HG02884 (cell line): ENCODE measurements around the gene LNPEP.

Experiments
- ATAC-seq: cut with Tn5 transposase; IDR thresholded peaks from one replicate; pipeline ENCODE4 v1.9.1; 2021; ENCODE audit warnings: mild to moderate bottlenecking, moderate library complexity; ENCODE audit not compliant: unreplicated experiment

Gene LNPEP

DNA sequence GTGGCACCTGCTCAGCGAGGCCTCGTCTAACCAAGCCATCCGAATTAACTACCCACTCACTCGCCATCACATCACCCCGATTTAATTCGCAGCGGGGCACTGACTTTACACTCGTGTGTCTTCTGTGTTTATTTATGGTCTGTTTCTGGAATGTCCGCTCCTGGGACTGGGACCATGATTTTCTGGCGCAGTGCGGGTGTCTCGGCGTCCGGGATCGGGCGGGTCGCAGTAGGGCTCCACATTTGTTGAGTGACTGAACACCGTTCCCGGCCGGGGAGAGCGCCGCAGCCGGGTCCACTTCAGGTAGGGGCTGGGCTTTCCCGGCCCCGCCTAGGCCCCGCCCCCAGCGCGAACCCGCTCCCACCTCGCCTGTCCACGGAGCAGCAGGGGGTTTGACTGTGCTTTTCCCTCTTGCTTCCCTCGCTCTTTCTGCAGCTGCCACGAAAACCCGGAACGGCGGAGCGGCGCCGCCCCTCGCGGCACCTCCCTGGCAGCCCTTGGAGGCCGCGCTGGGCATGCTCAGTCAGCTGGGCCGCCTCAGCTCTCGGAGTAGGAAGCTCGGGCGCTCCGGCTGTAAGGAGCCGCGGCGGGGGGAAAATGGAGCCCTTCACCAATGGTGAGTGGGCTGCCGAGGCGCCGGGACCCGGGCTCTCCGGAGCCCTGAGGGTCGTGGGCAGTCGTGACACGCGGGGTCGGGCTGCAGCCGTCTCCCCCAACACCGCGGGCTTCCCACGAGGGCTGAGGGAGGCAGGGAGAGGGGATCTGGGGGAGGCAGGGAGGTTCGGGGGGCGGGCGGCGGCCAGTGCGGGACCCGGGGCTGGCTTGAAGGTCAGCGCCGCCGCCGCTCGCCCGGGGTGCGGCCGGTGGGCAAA lies at the start of gene LNPEP:
TSS of gene LNPEP (plus strand) at position 522 of the 872 bp plus-strand sequence. CDS start at position 598, 76 bp downstream.
- peak; percentile 45 for ATAC-seq

- ATAC-seq, result no peak
These were observed 42.5 kb upstream of the LNPEP start for GRCh38 chr5:96893342-96893741.

- peak; percentile 62 for ATAC-seq
These were observed 39.6 kb upstream of the LNPEP start for GRCh38 chr5:96896276-96896675.

GRCh38 chr5:96896806-96897205 lies 39.1 kb upstream of the LNPEP start:
- ATAC-seq, result peak; percentile 95

DNA sequence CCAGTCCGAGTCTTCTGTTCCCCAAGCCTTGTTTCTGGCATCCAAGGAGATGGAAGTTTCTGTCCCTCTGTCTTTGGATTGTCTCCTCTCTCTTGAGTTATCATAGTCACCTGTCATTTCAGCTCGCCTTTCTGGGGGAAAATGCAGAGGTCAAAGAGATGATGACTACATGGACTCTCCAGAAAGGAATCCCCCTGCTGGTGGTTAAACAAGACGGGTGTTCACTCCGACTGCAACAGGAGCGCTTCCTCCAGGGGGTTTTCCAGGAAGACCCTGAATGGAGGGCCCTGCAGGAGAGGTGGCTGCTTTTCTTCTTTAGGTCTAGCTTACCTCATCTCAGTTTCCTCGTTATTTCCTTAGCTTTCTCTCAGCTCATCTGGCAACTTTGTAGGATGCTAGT lies 34.5 kb upstream of the LNPEP start:
- no peak for ATAC-seq

DNA sequence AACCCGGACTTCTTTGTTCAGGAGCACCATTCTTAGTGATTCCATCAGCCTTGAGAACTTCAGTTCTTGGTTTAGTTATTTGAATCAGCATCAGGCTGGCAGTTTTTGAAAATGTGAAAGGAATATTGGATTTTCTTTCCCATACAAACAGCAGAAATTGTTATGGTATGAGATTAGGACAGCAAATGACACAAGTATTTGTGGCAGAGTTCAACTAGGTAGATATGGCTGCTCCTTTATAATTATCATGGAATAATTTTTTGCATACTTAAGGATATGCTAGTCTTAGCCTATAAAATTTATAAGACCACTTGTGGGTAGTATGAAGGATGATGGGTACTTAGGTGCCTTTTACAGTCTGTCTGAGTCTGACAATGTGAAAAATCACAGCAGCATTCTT lies 34.0 kb upstream of the LNPEP start:
- no peak for ATAC-seq

DNA sequence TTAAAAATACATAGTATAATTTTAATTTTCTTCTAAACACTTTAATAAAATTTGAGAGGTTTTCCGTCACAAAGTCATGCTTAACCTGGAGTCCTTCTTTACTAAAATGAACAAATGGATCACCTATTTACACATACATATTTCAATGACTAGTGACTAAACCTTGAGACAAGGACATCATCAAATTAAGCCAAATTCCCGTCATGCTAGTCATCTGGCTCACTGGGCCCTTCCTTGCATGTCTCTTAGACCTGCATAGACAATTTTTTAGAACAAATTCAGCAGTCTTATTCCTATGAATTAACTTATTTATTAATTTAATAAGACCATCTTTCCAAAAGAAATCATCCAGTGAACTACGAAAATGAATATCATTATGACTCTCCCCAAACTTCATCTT lies 33.0 kb upstream of the LNPEP start:
- ATAC-seq, result no peak

DNA sequence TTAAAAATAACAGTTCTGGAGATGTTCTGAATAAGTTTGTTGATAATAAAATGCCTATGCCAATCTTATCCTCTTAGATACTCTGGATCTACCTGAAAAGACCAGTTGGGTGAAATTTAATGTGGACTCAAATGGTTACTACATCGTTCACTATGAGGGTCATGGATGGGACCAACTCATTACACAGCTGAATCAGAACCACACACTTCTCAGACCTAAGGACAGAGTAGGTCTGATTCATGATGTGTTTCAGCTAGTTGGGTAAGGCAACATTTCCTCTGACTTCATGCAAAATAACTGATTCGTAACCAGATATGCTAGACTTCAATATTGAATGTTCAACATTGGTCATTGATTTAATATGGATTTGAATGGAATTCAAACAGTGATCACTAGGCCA lies 32.6 kb upstream of the LNPEP start:
- ATAC-seq, result no peak

GRCh38 chr5:96904054-96904931 lies 31.6 kb upstream of the LNPEP start:
- ATAC-seq, result no peak

- no peak for ATAC-seq
These were observed 30.0 kb upstream of the LNPEP start for GRCh38 chr5:96905864-96906263.

DNA sequence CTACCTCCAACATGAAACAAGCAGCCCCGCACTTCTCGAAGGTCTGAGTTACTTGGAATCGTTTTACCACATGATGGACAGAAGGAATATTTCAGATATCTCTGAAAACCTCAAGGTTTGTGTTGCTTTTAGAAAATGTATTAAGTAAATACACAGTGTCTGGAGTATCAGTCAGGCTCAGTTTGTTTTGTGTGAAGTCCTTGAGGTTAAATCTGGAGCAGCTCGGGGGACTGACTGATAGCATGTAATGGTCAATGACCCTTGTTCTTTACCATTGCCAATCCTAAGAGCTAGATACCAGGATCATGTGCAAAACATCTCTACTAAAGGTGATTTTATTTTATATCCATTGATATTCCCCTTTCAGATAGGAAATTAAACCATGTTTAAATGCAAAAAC lies 26.9 kb upstream of the LNPEP start:
- no peak for ATAC-seq

GRCh38 chr5:96909435-96909834 lies 26.4 kb upstream of the LNPEP start:
- ATAC-seq, result no peak

DNA sequence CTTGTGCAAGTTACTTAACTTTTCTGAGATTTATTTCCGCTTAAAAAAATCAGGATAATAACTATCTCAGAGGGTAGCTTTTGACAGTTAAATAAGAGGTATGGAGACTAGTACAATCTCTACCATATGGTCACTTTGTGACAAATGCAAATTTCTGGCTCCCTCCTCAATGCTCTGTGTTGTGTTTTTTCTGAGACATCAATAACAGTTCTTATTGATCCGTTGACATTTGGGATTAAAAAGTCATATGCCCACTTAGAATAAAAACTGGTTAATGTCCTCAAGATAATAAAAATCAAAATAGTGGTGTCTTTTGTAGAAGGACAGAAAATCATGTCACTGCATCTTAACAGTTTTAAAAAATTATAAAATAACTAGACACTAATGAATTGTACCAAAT lies 24.7 kb upstream of the LNPEP start:
- no peak for ATAC-seq

- no peak for ATAC-seq
These were observed 22.6 kb upstream of the LNPEP start for GRCh38 chr5:96913233-96913632.

GRCh38 chr5:96919754-96920197 lies 16.1 kb upstream of the LNPEP start:
- peak; percentile 72 for ATAC-seq

GRCh38 chr5:96920744-96921355 lies 15.0 kb upstream of the LNPEP start:
- no peak for ATAC-seq

DNA sequence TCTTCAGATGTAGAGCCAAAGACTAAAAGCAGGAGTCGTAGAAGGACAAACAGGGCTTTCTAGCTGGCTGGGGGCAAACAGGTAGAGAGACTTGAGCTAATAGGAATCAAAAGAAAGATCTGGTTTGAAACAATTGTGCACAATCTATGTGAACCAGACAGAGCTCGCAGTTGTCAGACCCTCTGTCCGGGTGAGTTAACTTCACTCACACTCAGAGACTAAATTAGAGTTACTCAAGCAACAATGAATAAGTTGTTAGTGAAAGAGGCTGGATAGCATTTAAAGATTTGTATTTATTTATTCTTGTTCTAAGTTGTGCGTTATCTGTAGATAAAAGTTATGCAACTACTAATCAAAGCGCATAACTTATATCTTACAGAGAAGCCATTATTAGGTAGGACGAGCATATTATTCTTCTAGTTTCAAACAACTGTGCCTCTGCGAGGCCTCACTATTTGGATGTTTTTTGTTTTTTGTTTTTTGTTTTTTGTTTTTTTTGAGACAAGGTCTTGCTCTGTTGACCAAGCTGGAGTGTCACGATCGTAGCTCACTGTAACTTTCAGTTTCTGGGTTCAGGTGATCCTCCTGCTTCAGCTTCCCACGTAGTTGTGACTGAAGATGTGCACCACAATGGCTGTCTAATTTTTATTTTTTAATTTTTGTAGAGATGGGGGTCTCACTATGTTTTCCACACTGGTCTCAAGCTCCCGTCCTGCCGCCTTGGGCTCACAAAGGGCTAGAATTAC lies 13.2 kb upstream of the LNPEP start:
- ATAC-seq, result no peak

DNA sequence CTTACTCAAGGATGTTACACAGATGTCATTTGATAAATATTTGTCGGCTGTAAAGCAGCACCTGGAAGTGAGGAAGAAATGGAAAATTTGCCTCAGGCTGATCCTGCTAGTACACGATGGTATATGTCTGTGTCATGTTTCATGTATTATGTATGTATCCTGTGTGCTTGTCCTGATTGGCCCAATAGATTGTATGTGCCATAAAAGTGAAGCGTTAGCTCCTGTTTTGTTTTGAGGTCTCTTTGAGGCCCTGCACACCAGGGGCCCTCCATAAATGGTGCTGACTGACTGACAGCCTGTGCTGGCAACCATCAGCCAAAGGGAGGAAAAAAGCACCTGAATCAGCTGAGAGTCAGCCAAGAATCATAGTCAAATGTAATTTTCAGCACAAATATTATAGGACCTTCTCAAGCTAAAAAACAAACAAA lies 11.8 kb upstream of the LNPEP start:
- no peak for ATAC-seq

DNA sequence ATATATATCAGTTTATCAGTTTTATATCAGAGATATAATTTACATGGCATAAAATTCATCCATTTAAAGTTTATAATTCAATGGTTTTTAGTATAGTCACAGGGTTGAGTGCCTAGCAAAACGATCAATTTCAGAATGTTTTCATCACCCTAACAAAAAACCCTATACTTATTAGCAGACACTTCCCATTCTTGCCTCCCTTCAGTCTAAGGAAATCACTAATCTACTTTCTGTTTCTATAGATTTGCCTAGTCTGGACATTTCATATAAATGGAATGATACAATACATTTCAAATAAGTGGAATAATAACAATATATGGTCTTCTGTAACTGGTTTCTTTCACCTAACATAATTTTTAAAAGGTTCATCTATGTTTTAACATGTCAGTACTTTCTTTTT lies 9.6 kb upstream of the LNPEP start:
- ATAC-seq, result no peak

- ATAC-seq, result no peak
These were observed 8.9 kb upstream of the LNPEP start for GRCh38 chr5:96927008-96927407.
